ENCODE results near the gene PSMB3.
"Not testable (repeated sequence)": the region's sequence is repeated elsewhere in the genome, so short reads cannot be mapped to it uniquely, and the experiment has no call there.

The PSMB3 gene

GRCh38 chr17:38766341-38766740, 13.8 kb downstream of the PSMB3 start:
- peaks cover 95% of the 10 kb centered on the region for H3K36me3 ChIP-seq (ENCODE audit: control insufficient read depth, insufficient read depth, low read length, severe bottlenecking)
- H3K9me3 ChIP-seq (ENCODE audit: control insufficient read depth, low read length): no peaks in the 10 kb centered on the region
- H3K9ac ChIP-seq (ENCODE audit: low read length): no peak overlapping the region
- no peak for DNase-seq (ENCODE audit: low read depth)
- H3K4me1 ChIP-seq (ENCODE audit: control insufficient read depth, insufficient read depth, low read length): no peaks in the 10 kb centered on the region
- no peak overlapping the region for H3K4me3 ChIP-seq (ENCODE audit: low read length)
- no peaks in the 10 kb centered on the region for H3K27me3 ChIP-seq (replicated peaks; ENCODE audit: control insufficient read depth, insufficient read depth, low read length)

GRCh38 chr17:38768417-38768816, 15.9 kb downstream of the PSMB3 start:
- no peaks in the 10 kb centered on the region for H3K4me1 ChIP-seq (ENCODE audit: control insufficient read depth, insufficient read depth, low read length)
- H3K36me3 ChIP-seq (ENCODE audit: control insufficient read depth, insufficient read depth, low read length, severe bottlenecking): peaks cover 97% of the 10 kb centered on the region
- H3K9me3 ChIP-seq (ENCODE audit: control insufficient read depth, low read length): no peaks in the 10 kb centered on the region

GRCh38 chr17:38773258-38773657, 20.7 kb downstream of the PSMB3 start:
- no peak overlapping the region for H3K4me3 ChIP-seq (ENCODE audit: low read length)
- H3K27me3 ChIP-seq (replicated peaks; ENCODE audit: control insufficient read depth, insufficient read depth, low read length): no peaks in the 10 kb centered on the region
- DNase-seq (ENCODE audit: low read depth): no peak
- no peaks in the 10 kb centered on the region for H3K4me1 ChIP-seq (ENCODE audit: control insufficient read depth, insufficient read depth, low read length)
- peaks cover 95% of the 10 kb centered on the region for H3K36me3 ChIP-seq (ENCODE audit: control insufficient read depth, insufficient read depth, low read length, severe bottlenecking)
- H3K9ac ChIP-seq (ENCODE audit: low read length): no peak overlapping the region
- no peaks in the 10 kb centered on the region for H3K9me3 ChIP-seq (ENCODE audit: control insufficient read depth, low read length)

More at GRCh38 chr17:38768417-38768816, 15.9 kb downstream of the PSMB3 start:
- DNase-seq (ENCODE audit: low read depth): no peak
- no peak overlapping the region for H3K9ac ChIP-seq (ENCODE audit: low read length)
- H3K27me3 ChIP-seq (replicated peaks; ENCODE audit: control insufficient read depth, insufficient read depth, low read length): no peaks in the 10 kb centered on the region
- H3K4me3 ChIP-seq (ENCODE audit: low read length): no peak overlapping the region

GRCh38 chr17:38777641-38778250, 25.2 kb downstream of the PSMB3 start:
- H3K4me3 ChIP-seq (ENCODE audit: low read length): no peak overlapping the region
- no peak overlapping the region for H3K9ac ChIP-seq (ENCODE audit: low read length)
- no peak for DNase-seq (ENCODE audit: low read depth)
- peaks cover 95% of the 10 kb centered on the region for H3K36me3 ChIP-seq (ENCODE audit: control insufficient read depth, insufficient read depth, low read length, severe bottlenecking)
- H3K4me1 ChIP-seq (ENCODE audit: control insufficient read depth, insufficient read depth, low read length): no peaks in the 10 kb centered on the region
- no peaks in the 10 kb centered on the region for H3K9me3 ChIP-seq (ENCODE audit: control insufficient read depth, low read length)
- no peaks in the 10 kb centered on the region for H3K27me3 ChIP-seq (replicated peaks; ENCODE audit: control insufficient read depth, insufficient read depth, low read length)

GRCh38 chr17:38779965-38780752, 27.6 kb downstream of the PSMB3 start:
- Histone ChIP-seq H3K9me3 (ENCODE audit: control insufficient read depth, low read length) (no peaks in the 10 kb centered on the region), H3K36me3 (ENCODE audit: control insufficient read depth, insufficient read depth, low read length, severe bottlenecking) (peaks cover 96% of the 10 kb centered on the region), H3K4me3 (ENCODE audit: low read length) (no peak overlapping the region)

GRCh38 chr17:38783227-38783626, 30.7 kb downstream of the PSMB3 start:
- H3K36me3 ChIP-seq (ENCODE audit: control insufficient read depth, insufficient read depth, low read length, severe bottlenecking): peaks cover 85% of the 10 kb centered on the region
- H3K9ac ChIP-seq (ENCODE audit: low read length): no peak overlapping the region
- H3K4me3 ChIP-seq (ENCODE audit: low read length): no peak overlapping the region
- DNase-seq (ENCODE audit: low read depth): no peak
- H3K9me3 ChIP-seq (ENCODE audit: control insufficient read depth, low read length): no peaks in the 10 kb centered on the region
- H3K27me3 ChIP-seq (replicated peaks; ENCODE audit: control insufficient read depth, insufficient read depth, low read length): no peaks in the 10 kb centered on the region
- H3K4me1 ChIP-seq (ENCODE audit: control insufficient read depth, insufficient read depth, low read length): no peaks in the 10 kb centered on the region

More at GRCh38 chr17:38779965-38780752, 27.6 kb downstream of the PSMB3 start:
- no peak for DNase-seq (ENCODE audit: low read depth)
- no peak overlapping the region for H3K9ac ChIP-seq (ENCODE audit: low read length)
- H3K27me3 ChIP-seq (replicated peaks; ENCODE audit: control insufficient read depth, insufficient read depth, low read length): no peaks in the 10 kb centered on the region
- H3K4me1 ChIP-seq (ENCODE audit: control insufficient read depth, insufficient read depth, low read length): no peaks in the 10 kb centered on the region

- DNase-seq (ENCODE audit: low read depth): no peak
- H3K36me3 ChIP-seq (ENCODE audit: control insufficient read depth, insufficient read depth, low read length, severe bottlenecking): peaks cover 54% of the 10 kb centered on the region
Measured at GRCh38 chr17:38786372-38786771, 33.8 kb downstream of the PSMB3 start.

GRCh38 chr17:38787999-38788398, 35.5 kb downstream of the PSMB3 start:
- H3K4me3 ChIP-seq (ENCODE audit: low read length); H3K9ac ChIP-seq (ENCODE audit: low read length); H3K9me3 ChIP-seq (ENCODE audit: control insufficient read depth, low read length); H3K27me3 ChIP-seq (replicated peaks; ENCODE audit: control insufficient read depth, insufficient read depth, low read length); DNase-seq (ENCODE audit: low read depth): not testable (repeated sequence)
- Histone ChIP-seq H3K36me3 (ENCODE audit: control insufficient read depth, insufficient read depth, low read length, severe bottlenecking) (peaks cover 41% of the 10 kb centered on the region), H3K4me1 (ENCODE audit: control insufficient read depth, insufficient read depth, low read length) (peaks cover 11% of the 10 kb centered on the region)

More at GRCh38 chr17:38786372-38786771, 33.8 kb downstream of the PSMB3 start:
- no peak overlapping the region for H3K4me3 ChIP-seq (ENCODE audit: low read length)
- H3K9ac ChIP-seq (ENCODE audit: low read length): no peak overlapping the region
- no peaks in the 10 kb centered on the region for H3K9me3 ChIP-seq (ENCODE audit: control insufficient read depth, low read length)
- no peaks in the 10 kb centered on the region for H3K27me3 ChIP-seq (replicated peaks; ENCODE audit: control insufficient read depth, insufficient read depth, low read length)
- H3K4me1 ChIP-seq (ENCODE audit: control insufficient read depth, insufficient read depth, low read length): peaks cover 11% of the 10 kb centered on the region

GRCh38 chr17:38789185-38789584, 36.6 kb downstream of the PSMB3 start:
- H3K9ac ChIP-seq (ENCODE audit: low read length): no peak overlapping the region
- no peaks in the 10 kb centered on the region for H3K9me3 ChIP-seq (ENCODE audit: control insufficient read depth, low read length)
- peak; percentile 19 for DNase-seq (ENCODE audit: low read depth)
- peaks cover 11% of the 10 kb centered on the region for H3K4me1 ChIP-seq (ENCODE audit: control insufficient read depth, insufficient read depth, low read length)
- H3K27me3 ChIP-seq (replicated peaks; ENCODE audit: control insufficient read depth, insufficient read depth, low read length): no peaks in the 10 kb centered on the region
- H3K4me3 ChIP-seq (ENCODE audit: low read length): no peak overlapping the region
- H3K36me3 ChIP-seq (ENCODE audit: control insufficient read depth, insufficient read depth, low read length, severe bottlenecking): peaks cover 29% of the 10 kb centered on the region

GRCh38 chr17:38790148-38790707, 37.7 kb downstream of the PSMB3 start:
- H3K9me3 ChIP-seq (ENCODE audit: control insufficient read depth, low read length); H3K27me3 ChIP-seq (replicated peaks; ENCODE audit: control insufficient read depth, insufficient read depth, low read length); H3K9ac ChIP-seq (ENCODE audit: low read length); DNase-seq (ENCODE audit: low read depth); H3K4me3 ChIP-seq (ENCODE audit: low read length): not testable (repeated sequence)
- Histone ChIP-seq H3K36me3 (ENCODE audit: control insufficient read depth, insufficient read depth, low read length, severe bottlenecking) (peaks cover 19% of the 10 kb centered on the region), H3K4me1 (ENCODE audit: control insufficient read depth, insufficient read depth, low read length) (peaks cover 11% of the 10 kb centered on the region)

- Histone ChIP-seq H3K9me3 (ENCODE audit: control insufficient read depth, low read length) (no peaks in the 10 kb centered on the region), H3K36me3 (ENCODE audit: control insufficient read depth, insufficient read depth, low read length, severe bottlenecking) (peaks cover 15% of the 10 kb centered on the region), H3K4me1 (ENCODE audit: control insufficient read depth, insufficient read depth, low read length) (peaks cover 12% of the 10 kb centered on the region)
Measured at GRCh38 chr17:38791162-38791561, 38.6 kb downstream of the PSMB3 start.

More at GRCh38 chr17:38791162-38791561, 38.6 kb downstream of the PSMB3 start:
- no peak overlapping the region for H3K9ac ChIP-seq (ENCODE audit: low read length)
- no peak for DNase-seq (ENCODE audit: low read depth)
- no peaks in the 10 kb centered on the region for H3K27me3 ChIP-seq (replicated peaks; ENCODE audit: control insufficient read depth, insufficient read depth, low read length)
- no peak overlapping the region for H3K4me3 ChIP-seq (ENCODE audit: low read length)
